Measurements from ENCODE around the gene MAPK8IP2.

GRCh38 chr22:50581950-50582492 lies 18.6 kb upstream of the MAPK8IP2 start:
- TF ChIP-seq ZNF274 (IDR thresholded peaks at IDR 0.05; ENCODE audit: low read depth, low read length) (no peak), CTCF (IDR thresholded peaks at IDR 0.05 in 2 of 3, conservative IDR thresholded peaks at IDR 0.05 in 1 of 3; ENCODE audit: borderline replicate concordance in 1 of 3, insufficient read depth in 1 of 3, low read depth in 2 of 3, low read length in 2 of 3) (no peak), POLR2A (IDR thresholded peaks at IDR 0.05; ENCODE audit: borderline replicate concordance, extremely low read depth, insufficient read depth, insufficient read length) (no peak), YY1 (IDR thresholded peaks at IDR 0.05; ENCODE audit: extremely low read depth, insufficient replicate concordance, low read depth, low read length) (no peak), EZH2 (IDR thresholded peaks at IDR 0.05) (no peak), SP1 (IDR thresholded peaks at IDR 0.05; ENCODE audit: low read depth) (no peak), POLR2AphosphoS5 (IDR thresholded peaks at IDR 0.05; ENCODE audit: low read depth, low read length) (no peak; the same call in none of the 2 replicates), ATF3 (IDR thresholded peaks at IDR 0.05) (no peak), SIN3A (IDR thresholded peaks at IDR 0.05; ENCODE audit: low read depth) (no peak), RAD21 (IDR thresholded peaks at IDR 0.05; ENCODE audit: low read depth) (no peak), EZH2phosphoT487 (IDR thresholded peaks at IDR 0.05; ENCODE audit: borderline replicate concordance) (no peak), ZFX (IDR thresholded peaks at IDR 0.05) (peak; percentile 80; the same call in 1 of the 2 replicates)
- TF ChIP-seq, protein P1, sequence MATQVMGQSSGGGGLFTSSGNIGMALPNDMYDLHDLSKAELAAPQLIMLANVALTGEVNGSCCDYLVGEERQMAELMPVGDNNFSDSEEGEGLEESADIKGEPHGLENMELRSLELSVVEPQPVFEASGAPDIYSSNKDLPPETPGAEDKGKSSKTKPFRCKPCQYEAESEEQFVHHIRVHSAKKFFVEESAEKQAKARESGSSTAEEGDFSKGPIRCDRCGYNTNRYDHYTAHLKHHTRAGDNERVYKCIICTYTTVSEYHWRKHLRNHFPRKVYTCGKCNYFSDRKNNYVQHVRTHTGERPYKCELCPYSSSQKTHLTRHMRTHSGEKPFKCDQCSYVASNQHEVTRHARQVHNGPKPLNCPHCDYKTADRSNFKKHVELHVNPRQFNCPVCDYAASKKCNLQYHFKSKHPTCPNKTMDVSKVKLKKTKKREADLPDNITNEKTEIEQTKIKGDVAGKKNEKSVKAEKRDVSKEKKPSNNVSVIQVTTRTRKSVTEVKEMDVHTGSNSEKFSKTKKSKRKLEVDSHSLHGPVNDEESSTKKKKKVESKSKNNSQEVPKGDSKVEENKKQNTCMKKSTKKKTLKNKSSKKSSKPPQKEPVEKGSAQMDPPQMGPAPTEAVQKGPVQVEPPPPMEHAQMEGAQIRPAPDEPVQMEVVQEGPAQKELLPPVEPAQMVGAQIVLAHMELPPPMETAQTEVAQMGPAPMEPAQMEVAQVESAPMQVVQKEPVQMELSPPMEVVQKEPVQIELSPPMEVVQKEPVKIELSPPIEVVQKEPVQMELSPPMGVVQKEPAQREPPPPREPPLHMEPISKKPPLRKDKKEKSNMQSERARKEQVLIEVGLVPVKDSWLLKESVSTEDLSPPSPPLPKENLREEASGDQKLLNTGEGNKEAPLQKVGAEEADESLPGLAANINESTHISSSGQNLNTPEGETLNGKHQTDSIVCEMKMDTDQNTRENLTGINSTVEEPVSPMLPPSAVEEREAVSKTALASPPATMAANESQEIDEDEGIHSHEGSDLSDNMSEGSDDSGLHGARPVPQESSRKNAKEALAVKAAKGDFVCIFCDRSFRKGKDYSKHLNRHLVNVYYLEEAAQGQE (IDR thresholded peaks at IDR 0.05; ENCODE audit: low read depth), result no peak
